Activated naive CD8-positive, alpha-beta T cell treated with anti-CD3 and anti-CD28 coated beads, Interleukin-2, amount 50 U/mL, for 16 hours (primary cell): ENCODE measurements around the gene ACSM2B.
"Not testable (repeated sequence)": the region's sequence is repeated elsewhere in the genome, so short reads cannot be mapped to it uniquely, and the experiment has no call there.

Experiments used
- DNase-seq: peaks from one replicate; pipeline ENCODE4 v3.0.0-alpha.2; 2020; ENCODE audit warnings: low read depth, low spot score

Gene ACSM2B

GRCh38 chr16:20536669-20537068, 39.5 kb downstream of the ACSM2B start:
- DNase-seq: not testable (repeated sequence)

DNA sequence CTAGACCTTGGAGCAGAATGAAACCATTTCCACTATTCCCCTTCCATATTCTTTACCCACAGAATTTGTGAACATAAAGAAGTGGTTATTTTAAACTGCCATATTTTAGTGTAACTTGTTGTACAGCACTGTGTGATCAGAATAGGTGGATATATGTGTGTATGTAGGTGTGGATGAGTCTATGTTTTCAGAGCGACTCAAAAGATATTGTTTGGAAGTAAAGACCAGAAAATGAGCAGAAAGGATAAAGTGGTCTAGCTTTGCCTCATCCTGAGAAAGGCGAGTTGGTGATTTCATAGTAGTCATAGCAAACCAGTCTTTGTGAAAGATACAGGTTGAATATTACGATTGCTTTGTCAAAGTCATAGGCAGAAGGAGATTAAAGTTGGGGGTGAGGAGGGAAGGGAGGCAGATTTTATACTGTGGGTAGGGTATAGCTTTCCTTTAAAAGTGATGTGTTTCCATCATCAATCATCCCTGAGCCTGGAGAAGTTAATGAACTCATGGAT, 43.8 kb downstream of the ACSM2B start:
- not testable (repeated sequence) for DNase-seq

DNA sequence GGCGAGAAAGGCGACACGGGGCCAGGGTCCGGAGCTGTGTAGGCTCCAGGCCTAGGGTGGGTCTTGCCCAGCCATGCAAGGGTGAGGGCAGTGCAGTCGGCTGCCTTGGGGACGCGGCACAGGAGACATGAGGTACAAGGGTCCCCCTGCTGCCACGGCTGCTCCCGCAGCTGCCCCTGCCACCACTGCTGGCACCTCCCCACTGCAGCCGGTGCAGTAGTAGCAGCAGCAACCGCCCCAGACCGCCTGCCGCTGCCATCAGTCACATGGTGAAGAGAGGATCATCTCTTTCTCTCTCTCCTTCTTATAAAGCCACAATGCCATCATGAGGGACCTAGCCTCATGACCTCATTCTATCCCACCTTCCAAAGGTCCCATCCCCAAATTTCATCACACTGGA, 44.4 kb downstream of the ACSM2B start:
- not testable (repeated sequence) for DNase-seq

GRCh38 chr16:20520103-20520502, 56.1 kb downstream of the ACSM2B start:
- no peak for DNase-seq

GRCh38 chr16:20519231-20519630, 56.9 kb downstream of the ACSM2B start:
- DNase-seq: no peak

- no peak for DNase-seq
Observed at GRCh38 chr16:20517149-20517548, 59.0 kb downstream of the ACSM2B start.

DNA sequence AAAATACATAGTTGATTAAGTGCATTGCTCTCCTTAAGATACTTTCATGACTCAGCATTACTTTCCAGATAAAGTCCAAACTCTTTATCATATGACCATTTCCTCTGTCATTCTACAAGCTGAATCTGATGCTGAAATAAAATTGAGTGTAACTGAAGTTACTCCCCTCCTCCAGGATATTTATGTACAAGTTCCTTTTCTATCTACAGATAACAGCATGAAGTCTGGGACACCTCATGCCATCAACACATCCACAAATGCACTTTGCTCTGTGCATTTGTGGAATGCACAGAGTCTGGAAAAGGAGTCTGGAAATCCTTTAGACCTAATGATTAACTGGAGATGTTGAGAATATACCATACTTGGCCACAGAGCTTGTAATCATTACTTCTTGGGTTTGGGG, 60.5 kb downstream of the ACSM2B start:
- no peak for DNase-seq

DNA sequence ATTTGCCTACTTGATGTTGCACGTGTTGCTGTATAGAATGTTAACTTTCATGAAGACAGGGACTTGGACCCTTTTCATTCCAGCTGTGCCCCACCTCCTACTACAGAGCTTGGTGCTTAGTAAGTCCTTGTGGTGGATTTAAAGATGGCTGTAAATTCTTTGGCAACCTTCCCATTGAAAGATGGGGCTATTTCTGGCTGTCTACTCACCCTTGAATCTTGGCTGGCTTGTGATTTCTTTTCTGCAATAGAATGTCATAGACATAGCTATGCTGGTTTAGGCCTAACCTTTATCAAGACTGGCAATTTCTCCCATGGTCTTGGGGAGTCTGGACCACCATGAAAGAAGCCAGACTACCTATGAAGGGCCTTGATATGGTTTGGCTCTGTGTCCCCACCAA, 65.8 kb downstream of the ACSM2B start:
- no peak for DNase-seq

- no peak for DNase-seq
Observed at GRCh38 chr16:20507280-20507679, 68.9 kb downstream of the ACSM2B start.

GRCh38 chr16:20504418-20504817, 71.7 kb downstream of the ACSM2B start:
- DNase-seq: no peak

GRCh38 chr16:20491448-20491847, 84.7 kb downstream of the ACSM2B start:
- DNase-seq: not testable (repeated sequence)

DNA sequence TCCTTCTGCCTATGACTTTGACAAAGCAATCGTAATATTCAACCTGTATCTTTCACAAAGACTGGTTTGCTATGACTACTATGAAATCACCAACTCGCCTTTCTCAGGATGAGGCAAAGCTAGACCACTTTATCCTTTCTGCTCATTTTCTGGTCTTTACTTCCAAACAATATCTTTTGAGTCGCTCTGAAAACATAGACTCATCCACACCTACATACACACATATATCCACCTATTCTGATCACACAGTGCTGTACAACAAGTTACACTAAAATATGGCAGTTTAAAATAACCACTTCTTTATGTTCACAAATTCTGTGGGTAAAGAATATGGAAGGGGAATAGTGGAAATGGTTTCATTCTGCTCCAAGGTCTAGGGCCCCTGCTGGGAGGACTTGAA, 85.2 kb downstream of the ACSM2B start:
- not testable (repeated sequence) for DNase-seq
